A673 (cell line): ENCODE results near the gene NAGLU. TPM values are rescaled to one million over a fixed set of nuclear protein-coding genes. Genes with fewer than 3 reads are reported as not detected.

Experiments
- BruUV-seq: library from RNA; stranded (reverse); fragments of 400-500 nt; replicated peaks from 2 replicates; lab custom pipeline; 2021; lab: Mats Ljungman, UMichigan
- CTCF ChIA-PET: fragments of 300-600 bp; sonication (Branson Sonifier 250); formaldehyde crosslinking; loops from one replicate; lab custom pipeline; 2022; ENCODE audit warnings: antibody characterized with exemption; lab: Charles Lee
- POLR2A ChIA-PET: fragments of 300-600 bp; sonication (Branson Sonifier 250); formaldehyde crosslinking; loops from one replicate; lab custom pipeline; 2022; ENCODE audit warnings: antibody characterized with exemption; ENCODE audit not compliant: low non-redundant PET; lab: Charles Lee
- DNase-seq: peaks from one replicate; pipeline ENCODE4 v3.0.0-alpha.2; 2015; ENCODE audit warnings: low spot score
- H3K27ac ChIP-seq: fragments of 200-600 bp; sonication (generic); 2 replicates; pipeline ENCODE4 v1.5.1; 2016; ENCODE audit warnings: mixed run types, low read depth, mild to moderate bottlenecking, mixed read lengths, antibody characterized with exemption, low read length; ENCODE audit not compliant: poor library complexity, severe bottlenecking
- H3K27me3 ChIP-seq: fragments of 200-600 bp; sonication (generic); replicated peaks from 2 replicates; pipeline ENCODE4 v1.6.1; 2017; ENCODE audit warnings: mixed run types, low read depth, mild to moderate bottlenecking, mixed read lengths, antibody characterized with exemption, low read length; ENCODE audit not compliant: insufficient read depth, poor library complexity
- H3K36me3 ChIP-seq: fragments of 200-600 bp; sonication (generic); 2 replicates; pipeline ENCODE4 v1.6.1; 2016; ENCODE audit warnings: mixed run types, mild to moderate bottlenecking, mixed read lengths, antibody characterized with exemption, low read length; ENCODE audit not compliant: insufficient read depth, poor library complexity, severe bottlenecking
- H3K4me1 ChIP-seq: fragments of 200-600 bp; sonication (generic); 2 replicates; pipeline ENCODE4 v1.6.1; 2017; ENCODE audit warnings: mixed run types, mild to moderate bottlenecking, mixed read lengths, antibody characterized with exemption, low read length; ENCODE audit not compliant: insufficient read depth, poor library complexity, severe bottlenecking
- H3K4me3 ChIP-seq: fragments of 200-600 bp; sonication (generic); 2 replicates; pipeline ENCODE4 v1.5.1; 2016; ENCODE audit warnings: low read depth, mixed run types, mild to moderate bottlenecking, mixed read lengths, low read length; ENCODE audit not compliant: poor library complexity, severe bottlenecking
- H3K9me3 ChIP-seq: fragments of 200-600 bp; sonication (generic); 2 replicates; pipeline ENCODE4 v1.6.1; 2016; ENCODE audit warnings: mixed run types, low read depth, mild to moderate bottlenecking, mixed read lengths, antibody characterized with exemption, low read length; ENCODE audit not compliant: poor library complexity, severe bottlenecking
- CTCF ChIP-seq: fragments of 300-800, 200-600 bp; sonication (generic); conservative IDR thresholded peaks from 2 replicates; pipeline ENCODE4 v1.5.1; 2017; ENCODE audit warnings: low read depth, mild to moderate bottlenecking, antibody characterized with exemption, low read length, moderate library complexity, mixed read lengths
- EZH2 ChIP-seq: fragments of 200-600 bp; sonication (generic); IDR thresholded peaks from 2 replicates; pipeline ENCODE4 v1.6.1; 2017; ENCODE audit warnings: borderline replicate concordance, low read depth, mild to moderate bottlenecking, mixed read lengths, antibody characterized with exemption, low read length; ENCODE audit not compliant: poor library complexity, severe bottlenecking
- intact Hi-C: fragments of 100-400 bp; cut with micrococcal nuclease; formaldehyde crosslinking; loops from one replicate; pipeline ENCODE4 v1.10.0; 2022; ENCODE audit not compliant: unreplicated experiment
- total RNA-seq: library from RNA; stranded (reverse); gene quantifications from 2 replicates; pipeline ENCODE4 v1.2.3, GENCODE V29; 2021

NAGLU gene
- total RNA-seq, 1 experiment from 2014 or later = 9.6 TPM

DNA sequence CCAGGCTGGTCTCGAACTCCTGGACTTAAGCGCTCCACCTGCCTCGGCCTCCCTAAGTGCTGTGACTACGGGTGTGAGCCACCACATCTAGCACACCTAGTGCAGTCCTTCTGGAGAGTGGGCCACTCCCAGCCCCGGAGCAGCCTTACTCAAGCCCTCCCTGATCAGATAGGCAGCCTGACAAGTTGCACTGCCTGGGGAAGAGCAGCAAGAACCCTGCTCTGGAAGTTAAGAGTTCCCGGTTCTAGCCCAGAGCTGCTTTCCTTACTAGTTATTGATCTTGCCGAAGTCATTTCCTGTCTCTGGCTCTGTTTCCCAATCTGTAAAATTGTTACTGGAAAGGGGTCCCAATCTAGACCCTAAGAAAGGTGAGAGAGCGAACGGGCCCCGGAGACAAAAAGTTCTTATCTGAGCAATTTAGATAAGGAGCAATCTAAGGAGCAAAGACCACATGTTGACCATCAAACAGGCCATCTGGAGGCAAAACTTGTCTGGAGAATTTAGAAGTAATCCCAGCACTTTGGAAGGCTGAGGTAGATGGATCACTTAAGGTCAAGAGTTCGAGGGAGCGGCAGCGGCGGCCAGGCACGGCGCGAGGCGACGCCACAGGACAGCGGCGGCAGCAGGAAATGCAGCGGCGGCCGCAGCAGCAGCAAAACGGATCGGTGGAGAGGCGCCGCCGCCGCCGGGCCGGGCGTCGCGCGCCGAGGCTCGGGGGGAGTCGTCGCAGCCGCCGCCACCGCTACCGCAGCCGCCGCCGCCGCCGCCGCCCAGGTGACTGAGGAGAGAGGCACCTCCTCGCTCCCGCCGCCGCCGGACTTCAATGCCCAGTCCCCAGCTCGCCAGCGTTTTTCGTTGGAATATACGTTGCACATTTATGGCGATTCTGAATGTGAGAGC, 4.3 kb upstream of the NAGLU start:
- POLR2A ChIA-PET = no interaction called here
- Histone ChIP-seq H3K27me3 (no peaks in the 10 kb centered on the region), H3K4me3 (peak overlapping the region; percentile 43), H3K27ac (no peak overlapping the region), H3K36me3 (no peaks in the 10 kb centered on the region), H3K4me1 (no peaks in the 10 kb centered on the region), H3K9me3 (no peaks in the 10 kb centered on the region)
- CTCF ChIA-PET = interaction anchor here (0.6 kb wide), 1 partner anchor 24 kb away, joined by 3 read pairs; no protein-coding TSS in a partner anchor
- BruUV-seq = no TSS peak
- TF ChIP-seq CTCF (peak; percentile 31; the same call in 1 of the 2 replicates), EZH2 (no peak)
- intact Hi-C loops = no loop called here
- DNase-seq = no peak

DNA sequence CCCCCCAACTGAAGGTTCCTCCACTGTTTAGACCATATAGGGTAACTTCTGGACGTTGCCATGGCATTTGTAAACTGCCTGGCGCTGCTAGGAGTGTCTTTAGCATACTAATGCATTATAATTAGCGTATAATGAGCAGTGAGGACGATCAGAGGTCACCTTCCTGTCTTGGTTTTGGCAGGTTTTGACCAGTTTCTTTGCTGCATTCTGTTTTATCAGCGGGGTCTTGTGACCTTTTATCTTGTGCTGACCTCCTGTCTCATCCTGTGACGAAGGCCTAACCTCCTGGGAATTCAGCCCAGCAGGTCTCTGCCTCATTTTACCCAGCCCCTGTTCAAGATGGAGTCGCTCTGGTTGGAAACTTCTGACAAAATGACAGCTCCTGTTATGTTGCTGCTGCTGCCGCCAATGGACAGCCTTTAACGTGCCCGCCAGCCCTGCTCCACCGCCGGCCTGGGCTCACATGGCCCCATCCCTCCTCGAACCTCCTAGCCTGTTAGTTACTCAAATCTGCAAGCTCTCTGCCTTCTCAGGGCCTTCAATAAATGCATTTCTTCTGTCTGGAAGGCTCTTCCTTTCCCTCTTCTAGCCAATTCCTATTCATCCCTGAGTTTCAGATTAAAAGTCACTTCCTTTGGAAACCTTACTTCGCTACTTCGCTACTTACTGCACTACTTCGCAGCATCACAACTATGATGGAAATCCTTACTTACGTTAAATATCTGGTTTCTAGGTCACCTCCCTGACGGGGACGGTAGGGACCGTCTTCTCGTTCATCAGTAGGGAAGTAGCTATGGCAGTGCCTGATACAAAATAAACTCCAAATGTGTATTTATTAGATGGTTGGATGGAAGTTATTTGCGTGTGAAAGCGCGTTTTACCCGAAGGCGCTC, 640 bp upstream of the NAGLU start:
- H3K4me3 ChIP-seq = peak overlapping the region; percentile 53
- H3K27ac ChIP-seq = peak overlapping the region; percentile 23
- DNase-seq = no peak
- no peaks in the 10 kb centered on the region for H3K27me3 ChIP-seq
- no peak for TF ChIP-seq CTCF
- no peak for TF ChIP-seq EZH2
- no peaks in the 10 kb centered on the region for H3K4me1 ChIP-seq
- CTCF ChIA-PET = interaction anchor here (0.9 kb wide), 1 partner anchor 605 kb away, joined by 5 read pairs; the partner anchor contains the start of gene ODAD4
- no peaks in the 10 kb centered on the region for H3K9me3 ChIP-seq
- intact Hi-C loops = no loop called here
- H3K36me3 ChIP-seq = no peaks in the 10 kb centered on the region
- BruUV-seq = no TSS peak
- POLR2A ChIA-PET = no interaction called here

DNA sequence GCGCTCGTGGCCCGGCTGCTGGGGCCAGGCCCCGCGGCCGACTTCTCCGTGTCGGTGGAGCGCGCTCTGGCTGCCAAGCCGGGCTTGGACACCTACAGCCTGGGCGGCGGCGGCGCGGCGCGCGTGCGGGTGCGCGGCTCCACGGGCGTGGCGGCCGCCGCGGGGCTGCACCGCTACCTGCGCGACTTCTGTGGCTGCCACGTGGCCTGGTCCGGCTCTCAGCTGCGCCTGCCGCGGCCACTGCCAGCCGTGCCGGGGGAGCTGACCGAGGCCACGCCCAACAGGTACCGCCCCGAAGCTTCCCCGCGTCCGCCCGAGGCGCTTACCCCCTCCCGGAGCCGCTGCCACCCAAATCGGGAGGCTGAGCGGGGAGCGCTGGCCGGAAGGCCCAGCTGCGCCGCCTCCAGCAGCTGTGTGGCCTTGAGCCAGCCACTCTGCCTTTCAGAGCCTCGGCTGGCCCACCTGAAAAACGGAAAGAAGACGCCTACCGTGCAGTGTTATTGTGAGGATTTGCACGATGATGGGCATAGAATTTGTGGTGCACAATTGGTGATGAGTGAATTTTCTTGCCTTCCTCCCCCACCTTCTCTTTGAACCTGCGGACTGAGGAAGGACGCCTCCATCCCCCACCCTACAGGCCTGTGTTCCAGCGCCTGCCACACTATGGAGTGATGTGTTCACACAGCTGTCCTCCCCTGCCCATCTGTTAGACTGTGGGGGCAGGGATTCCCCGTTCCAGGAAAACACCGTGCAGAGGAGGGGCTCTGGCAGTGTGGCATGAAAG, 523 bp downstream of the NAGLU start:
- intact Hi-C loops = no loop called here
- ChIA-PET CTCF (interaction anchor here (0.9 kb wide), 1 partner anchor 606 kb away, joined by 5 read pairs; the partner anchor contains the start of gene ODAD4), POLR2A (no interaction called here)
- peak; percentile 61 for DNase-seq
- H3K36me3 ChIP-seq = no peaks in the 10 kb centered on the region
- H3K9me3 ChIP-seq = no peaks in the 10 kb centered on the region
- TF ChIP-seq CTCF = no peak
- TF ChIP-seq EZH2 = no peak
- H3K27me3 ChIP-seq = no peaks in the 10 kb centered on the region
- peak overlapping the region; percentile 53 for H3K4me3 ChIP-seq
- H3K4me1 ChIP-seq = no peaks in the 10 kb centered on the region
- no TSS peak for BruUV-seq
- peak overlapping the region; percentile 30 for H3K27ac ChIP-seq
